Cardiac fibroblast (primary cell): Measurements from ENCODE around the gene LRRTM2.

Source experiments
- DNase-seq, 2 donors: peaks; one replicate each; pipeline versions ENCODE4 v3.0.0 to v3.0.0-alpha.2; 2010; ENCODE audit warnings: low read depth in 2 of 2
- H3K4me3 ChIP-seq, 2 donors: replicated peaks in 1 of 2; 1 replicate in 1 of 2; 2 replicates in 1 of 2; pipeline ENCODE4 v1.5.1; 2011; ENCODE audit warnings: low read depth in 2 of 2, low read length in 2 of 2, mild to moderate bottlenecking in 2 of 2, moderate library complexity in 1 of 2
- TF ChIP-seq, protein P1 (sequence below): IDR thresholded peaks from one replicate; pipeline ENCODE4 v1.5.1; 2011; ENCODE audit warnings: low read depth, mild to moderate bottlenecking, low read length, inconsistent platforms

The LRRTM2 gene

DNA sequence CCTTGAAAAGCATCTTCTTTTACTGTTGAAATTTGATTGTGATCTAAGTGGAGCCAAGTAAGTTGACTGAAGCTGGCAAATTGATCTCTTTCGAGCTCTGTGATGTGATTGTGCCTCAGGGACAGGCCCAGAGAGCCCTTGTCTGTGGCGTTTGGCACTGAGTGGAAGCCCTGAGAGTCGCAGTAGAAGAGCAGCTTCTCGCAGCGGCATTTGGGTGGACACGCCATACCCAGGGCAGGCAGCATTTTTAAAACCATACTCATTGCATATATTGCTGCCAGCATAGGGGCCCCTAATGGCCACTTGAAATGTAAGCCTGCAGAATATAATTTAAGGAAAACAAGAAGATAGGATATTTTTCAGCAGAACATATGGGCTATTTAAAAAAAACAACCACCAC is 894 bp downstream of the LRRTM2 start:
- H3K4me3 ChIP-seq = no peak overlapping the region
- TF ChIP-seq, protein P1, sequence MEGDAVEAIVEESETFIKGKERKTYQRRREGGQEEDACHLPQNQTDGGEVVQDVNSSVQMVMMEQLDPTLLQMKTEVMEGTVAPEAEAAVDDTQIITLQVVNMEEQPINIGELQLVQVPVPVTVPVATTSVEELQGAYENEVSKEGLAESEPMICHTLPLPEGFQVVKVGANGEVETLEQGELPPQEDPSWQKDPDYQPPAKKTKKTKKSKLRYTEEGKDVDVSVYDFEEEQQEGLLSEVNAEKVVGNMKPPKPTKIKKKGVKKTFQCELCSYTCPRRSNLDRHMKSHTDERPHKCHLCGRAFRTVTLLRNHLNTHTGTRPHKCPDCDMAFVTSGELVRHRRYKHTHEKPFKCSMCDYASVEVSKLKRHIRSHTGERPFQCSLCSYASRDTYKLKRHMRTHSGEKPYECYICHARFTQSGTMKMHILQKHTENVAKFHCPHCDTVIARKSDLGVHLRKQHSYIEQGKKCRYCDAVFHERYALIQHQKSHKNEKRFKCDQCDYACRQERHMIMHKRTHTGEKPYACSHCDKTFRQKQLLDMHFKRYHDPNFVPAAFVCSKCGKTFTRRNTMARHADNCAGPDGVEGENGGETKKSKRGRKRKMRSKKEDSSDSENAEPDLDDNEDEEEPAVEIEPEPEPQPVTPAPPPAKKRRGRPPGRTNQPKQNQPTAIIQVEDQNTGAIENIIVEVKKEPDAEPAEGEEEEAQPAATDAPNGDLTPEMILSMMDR = no peak
- no peak for DNase-seq

DNA sequence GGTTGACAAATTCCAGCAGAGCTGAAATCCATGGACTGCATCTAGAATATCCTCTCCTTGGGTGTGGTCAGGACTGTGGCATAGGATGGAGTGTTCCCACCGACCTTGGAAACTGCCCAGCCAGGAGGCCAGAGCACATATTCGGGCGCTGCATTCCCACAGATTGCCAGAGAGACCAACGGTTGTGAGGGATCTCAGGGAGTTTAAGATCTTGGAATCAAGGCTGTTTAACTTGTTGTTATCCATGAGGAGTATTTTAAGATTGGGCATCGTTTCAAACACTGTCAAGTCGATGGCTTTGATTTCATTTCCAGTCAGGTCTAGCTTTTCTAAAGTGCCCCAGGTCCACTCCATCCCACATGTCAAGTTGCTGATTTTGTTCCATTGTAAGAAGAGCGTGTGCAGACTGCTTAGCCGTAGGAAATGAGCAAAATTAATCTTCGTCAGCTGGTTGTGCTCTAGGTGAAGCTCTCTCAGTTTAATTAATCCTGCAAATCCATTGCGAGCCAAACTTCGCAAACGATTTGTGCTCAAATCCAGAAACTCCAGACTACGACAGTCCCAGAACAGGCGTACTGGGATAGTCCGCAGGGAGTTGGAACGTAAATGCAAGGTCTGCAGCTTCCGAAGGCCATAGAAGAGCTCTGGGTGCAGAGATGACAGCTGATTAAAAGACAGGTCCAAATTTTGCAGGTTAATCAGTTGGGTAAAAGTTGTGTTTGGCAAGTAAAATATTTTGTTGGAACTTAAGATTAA is 1.5 kb downstream of the LRRTM2 start:
- TF ChIP-seq, protein P1 = no peak
- no peak overlapping the region for H3K4me3 ChIP-seq
- no peak for DNase-seq

DNA sequence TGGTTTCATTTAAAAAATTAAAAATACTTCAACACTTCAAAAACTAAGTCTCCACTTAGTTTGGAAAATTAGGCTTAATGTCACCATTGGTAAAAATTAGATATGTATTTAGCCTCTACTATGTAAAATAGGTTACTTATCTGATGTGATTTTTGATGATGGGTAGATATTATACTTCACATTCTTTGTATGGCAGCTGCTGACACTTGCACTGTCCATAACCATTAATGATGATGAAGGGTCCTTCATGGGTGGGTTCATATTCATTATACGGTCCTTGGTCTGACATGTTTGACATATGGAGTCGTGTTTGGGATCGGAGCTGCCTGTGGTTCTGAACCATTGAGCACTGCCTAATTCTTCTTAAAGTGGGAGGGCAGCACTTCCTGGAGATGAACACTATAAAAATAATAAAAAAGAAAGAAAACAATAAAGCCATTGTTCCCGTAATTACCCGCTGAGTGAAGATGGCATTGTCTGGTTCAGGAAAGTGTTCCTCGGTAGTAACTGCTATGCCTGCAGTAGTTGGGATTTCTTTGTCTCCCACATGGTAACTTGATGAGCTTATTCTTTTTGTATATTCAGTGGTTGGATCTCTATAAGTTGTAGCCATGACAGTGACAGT is 2.2 kb downstream of the LRRTM2 start:
- no peak for DNase-seq
- no peak overlapping the region for H3K4me3 ChIP-seq
- TF ChIP-seq, protein P1 = no peak

DNA sequence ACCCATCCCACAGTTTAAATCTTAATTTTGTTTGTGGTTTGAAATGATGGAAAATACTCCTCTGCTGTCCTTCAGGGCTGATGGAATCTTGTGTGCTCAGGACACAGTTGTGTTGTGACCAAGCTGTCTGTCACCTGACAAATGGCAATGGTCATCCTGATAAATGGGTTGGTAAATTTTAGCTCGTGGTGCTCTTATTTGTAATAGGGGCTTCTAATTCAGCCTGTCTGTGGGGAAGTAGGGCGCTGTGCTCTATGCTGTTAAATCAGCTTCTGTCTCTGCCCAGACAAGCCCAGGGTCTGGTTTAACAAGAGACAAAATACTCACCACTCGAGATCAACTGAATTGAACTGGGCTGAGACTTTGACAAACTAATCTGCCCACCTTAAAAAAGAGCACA is 4.5 kb downstream of the LRRTM2 start:
- no peak for DNase-seq
- H3K4me3 ChIP-seq = no peak overlapping the region
- TF ChIP-seq, protein P1 = no peak

DNA sequence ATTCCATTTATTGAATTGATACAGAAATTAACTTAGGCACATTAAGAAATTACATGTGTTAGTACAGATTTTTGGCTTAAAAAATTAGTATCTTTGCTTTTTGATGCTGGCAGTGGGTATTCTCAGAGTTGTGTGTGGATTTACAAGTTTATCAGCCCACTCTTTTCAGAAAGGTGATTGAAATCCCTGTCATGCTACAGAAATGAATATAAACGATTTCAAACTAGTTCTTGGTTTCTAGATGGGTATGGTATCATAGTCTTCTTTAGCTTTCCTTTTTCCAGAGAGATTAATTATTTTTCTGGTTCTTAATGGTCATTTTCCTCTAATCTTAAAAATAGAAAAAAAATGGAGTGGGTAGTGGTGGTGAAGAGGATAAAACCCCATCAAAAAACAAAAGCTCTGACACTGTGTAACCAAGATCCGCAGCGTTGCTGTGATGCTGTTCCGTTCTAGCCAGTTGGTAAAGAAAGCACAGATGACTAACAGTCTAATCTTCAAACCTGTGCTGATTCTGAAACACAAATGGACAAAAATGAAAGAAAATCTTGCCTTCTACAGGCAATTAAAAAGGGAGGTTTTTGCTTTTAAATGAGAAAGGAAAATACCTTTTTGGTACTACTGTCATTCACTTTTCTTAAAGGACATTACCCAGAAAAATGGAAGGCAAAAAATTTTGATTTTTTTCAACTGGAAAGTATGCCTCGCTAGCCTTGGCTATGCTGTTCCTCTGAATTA is 5.2 kb downstream of the LRRTM2 start:
- TF ChIP-seq, protein P1 = no peak
- H3K4me3 ChIP-seq = no peak overlapping the region
- peak; percentile 57 to 60 for DNase-seq

DNA sequence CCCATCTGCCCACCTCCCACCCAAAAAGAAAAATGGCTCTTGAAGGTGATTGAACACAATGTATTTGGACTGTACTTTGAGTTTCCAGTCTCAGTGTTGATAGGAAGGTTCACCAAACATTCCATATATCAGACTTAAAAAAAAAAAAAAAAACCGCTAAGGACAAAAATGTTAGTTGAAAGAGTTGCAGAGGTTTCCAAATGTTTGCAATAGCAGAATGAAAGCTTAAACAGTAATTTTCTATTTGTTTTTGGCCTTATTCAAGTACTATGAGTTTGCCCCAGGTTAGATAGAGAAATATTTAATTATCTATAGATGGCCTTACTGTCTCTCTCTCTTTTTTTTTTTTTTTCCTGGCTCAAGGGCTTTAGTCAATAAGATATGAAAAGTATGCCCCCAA is 6.1 kb downstream of the LRRTM2 start:
- DNase-seq = no peak
- TF ChIP-seq, protein P1 = no peak
- H3K4me3 ChIP-seq = no peak overlapping the region
